Measurements from ENCODE around the gene STATH.

DNA sequence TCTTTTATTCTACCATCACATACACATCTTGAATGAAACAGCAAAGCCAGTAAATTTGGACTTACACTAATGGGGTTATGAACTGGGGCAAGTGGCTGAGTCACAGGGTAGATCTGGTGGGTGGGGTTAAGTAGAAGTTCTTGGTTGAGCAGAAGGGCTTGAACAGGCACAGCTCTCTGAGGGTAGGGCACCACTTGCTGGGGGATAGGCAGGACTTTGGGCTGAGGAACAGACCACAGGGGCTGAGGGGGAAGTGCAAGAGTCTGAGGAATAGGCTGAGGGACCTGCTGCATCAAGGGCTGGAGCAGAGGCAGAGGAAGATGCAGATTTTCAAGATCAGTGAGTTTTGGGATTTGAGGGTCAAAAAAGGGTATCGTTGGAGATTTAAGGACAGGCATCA is 38.6 kb upstream of the STATH start:
- TF ChIP-seq, protein P1, sequence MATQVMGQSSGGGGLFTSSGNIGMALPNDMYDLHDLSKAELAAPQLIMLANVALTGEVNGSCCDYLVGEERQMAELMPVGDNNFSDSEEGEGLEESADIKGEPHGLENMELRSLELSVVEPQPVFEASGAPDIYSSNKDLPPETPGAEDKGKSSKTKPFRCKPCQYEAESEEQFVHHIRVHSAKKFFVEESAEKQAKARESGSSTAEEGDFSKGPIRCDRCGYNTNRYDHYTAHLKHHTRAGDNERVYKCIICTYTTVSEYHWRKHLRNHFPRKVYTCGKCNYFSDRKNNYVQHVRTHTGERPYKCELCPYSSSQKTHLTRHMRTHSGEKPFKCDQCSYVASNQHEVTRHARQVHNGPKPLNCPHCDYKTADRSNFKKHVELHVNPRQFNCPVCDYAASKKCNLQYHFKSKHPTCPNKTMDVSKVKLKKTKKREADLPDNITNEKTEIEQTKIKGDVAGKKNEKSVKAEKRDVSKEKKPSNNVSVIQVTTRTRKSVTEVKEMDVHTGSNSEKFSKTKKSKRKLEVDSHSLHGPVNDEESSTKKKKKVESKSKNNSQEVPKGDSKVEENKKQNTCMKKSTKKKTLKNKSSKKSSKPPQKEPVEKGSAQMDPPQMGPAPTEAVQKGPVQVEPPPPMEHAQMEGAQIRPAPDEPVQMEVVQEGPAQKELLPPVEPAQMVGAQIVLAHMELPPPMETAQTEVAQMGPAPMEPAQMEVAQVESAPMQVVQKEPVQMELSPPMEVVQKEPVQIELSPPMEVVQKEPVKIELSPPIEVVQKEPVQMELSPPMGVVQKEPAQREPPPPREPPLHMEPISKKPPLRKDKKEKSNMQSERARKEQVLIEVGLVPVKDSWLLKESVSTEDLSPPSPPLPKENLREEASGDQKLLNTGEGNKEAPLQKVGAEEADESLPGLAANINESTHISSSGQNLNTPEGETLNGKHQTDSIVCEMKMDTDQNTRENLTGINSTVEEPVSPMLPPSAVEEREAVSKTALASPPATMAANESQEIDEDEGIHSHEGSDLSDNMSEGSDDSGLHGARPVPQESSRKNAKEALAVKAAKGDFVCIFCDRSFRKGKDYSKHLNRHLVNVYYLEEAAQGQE (IDR thresholded peaks at IDR 0.05; ENCODE audit: unreplicated experiment): no peak
- TF ChIP-seq EZH2phosphoT487 (IDR thresholded peaks at IDR 0.05; ENCODE audit: unreplicated experiment): no peak
- TF ChIP-seq EZH2 (IDR thresholded peaks at IDR 0.05; ENCODE audit: low read depth, unreplicated experiment): no peak
- TF ChIP-seq, protein P2, sequence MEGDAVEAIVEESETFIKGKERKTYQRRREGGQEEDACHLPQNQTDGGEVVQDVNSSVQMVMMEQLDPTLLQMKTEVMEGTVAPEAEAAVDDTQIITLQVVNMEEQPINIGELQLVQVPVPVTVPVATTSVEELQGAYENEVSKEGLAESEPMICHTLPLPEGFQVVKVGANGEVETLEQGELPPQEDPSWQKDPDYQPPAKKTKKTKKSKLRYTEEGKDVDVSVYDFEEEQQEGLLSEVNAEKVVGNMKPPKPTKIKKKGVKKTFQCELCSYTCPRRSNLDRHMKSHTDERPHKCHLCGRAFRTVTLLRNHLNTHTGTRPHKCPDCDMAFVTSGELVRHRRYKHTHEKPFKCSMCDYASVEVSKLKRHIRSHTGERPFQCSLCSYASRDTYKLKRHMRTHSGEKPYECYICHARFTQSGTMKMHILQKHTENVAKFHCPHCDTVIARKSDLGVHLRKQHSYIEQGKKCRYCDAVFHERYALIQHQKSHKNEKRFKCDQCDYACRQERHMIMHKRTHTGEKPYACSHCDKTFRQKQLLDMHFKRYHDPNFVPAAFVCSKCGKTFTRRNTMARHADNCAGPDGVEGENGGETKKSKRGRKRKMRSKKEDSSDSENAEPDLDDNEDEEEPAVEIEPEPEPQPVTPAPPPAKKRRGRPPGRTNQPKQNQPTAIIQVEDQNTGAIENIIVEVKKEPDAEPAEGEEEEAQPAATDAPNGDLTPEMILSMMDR (conservative IDR thresholded peaks at IDR 0.05; ENCODE audit: low read depth in 2 of 2): no peak
- no peak for TF ChIP-seq POLR2AphosphoS5 (IDR thresholded peaks at IDR 0.05; ENCODE audit: low read depth)
- TF ChIP-seq, protein P3, sequence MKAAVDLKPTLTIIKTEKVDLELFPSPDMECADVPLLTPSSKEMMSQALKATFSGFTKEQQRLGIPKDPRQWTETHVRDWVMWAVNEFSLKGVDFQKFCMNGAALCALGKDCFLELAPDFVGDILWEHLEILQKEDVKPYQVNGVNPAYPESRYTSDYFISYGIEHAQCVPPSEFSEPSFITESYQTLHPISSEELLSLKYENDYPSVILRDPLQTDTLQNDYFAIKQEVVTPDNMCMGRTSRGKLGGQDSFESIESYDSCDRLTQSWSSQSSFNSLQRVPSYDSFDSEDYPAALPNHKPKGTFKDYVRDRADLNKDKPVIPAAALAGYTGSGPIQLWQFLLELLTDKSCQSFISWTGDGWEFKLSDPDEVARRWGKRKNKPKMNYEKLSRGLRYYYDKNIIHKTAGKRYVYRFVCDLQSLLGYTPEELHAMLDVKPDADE (IDR thresholded peaks at IDR 0.05): no peak
- TF ChIP-seq CREB1 (CRISPR knock-in tag; IDR thresholded peaks at IDR 0.05; ENCODE audit: low read depth): no peak
- no peak for TF ChIP-seq JUNB (IDR thresholded peaks at IDR 0.05; ENCODE audit: unreplicated experiment)
- TF ChIP-seq STAT1 (IDR thresholded peaks at IDR 0.05; ENCODE audit: unreplicated experiment): no peak
- TF ChIP-seq, protein P4, sequence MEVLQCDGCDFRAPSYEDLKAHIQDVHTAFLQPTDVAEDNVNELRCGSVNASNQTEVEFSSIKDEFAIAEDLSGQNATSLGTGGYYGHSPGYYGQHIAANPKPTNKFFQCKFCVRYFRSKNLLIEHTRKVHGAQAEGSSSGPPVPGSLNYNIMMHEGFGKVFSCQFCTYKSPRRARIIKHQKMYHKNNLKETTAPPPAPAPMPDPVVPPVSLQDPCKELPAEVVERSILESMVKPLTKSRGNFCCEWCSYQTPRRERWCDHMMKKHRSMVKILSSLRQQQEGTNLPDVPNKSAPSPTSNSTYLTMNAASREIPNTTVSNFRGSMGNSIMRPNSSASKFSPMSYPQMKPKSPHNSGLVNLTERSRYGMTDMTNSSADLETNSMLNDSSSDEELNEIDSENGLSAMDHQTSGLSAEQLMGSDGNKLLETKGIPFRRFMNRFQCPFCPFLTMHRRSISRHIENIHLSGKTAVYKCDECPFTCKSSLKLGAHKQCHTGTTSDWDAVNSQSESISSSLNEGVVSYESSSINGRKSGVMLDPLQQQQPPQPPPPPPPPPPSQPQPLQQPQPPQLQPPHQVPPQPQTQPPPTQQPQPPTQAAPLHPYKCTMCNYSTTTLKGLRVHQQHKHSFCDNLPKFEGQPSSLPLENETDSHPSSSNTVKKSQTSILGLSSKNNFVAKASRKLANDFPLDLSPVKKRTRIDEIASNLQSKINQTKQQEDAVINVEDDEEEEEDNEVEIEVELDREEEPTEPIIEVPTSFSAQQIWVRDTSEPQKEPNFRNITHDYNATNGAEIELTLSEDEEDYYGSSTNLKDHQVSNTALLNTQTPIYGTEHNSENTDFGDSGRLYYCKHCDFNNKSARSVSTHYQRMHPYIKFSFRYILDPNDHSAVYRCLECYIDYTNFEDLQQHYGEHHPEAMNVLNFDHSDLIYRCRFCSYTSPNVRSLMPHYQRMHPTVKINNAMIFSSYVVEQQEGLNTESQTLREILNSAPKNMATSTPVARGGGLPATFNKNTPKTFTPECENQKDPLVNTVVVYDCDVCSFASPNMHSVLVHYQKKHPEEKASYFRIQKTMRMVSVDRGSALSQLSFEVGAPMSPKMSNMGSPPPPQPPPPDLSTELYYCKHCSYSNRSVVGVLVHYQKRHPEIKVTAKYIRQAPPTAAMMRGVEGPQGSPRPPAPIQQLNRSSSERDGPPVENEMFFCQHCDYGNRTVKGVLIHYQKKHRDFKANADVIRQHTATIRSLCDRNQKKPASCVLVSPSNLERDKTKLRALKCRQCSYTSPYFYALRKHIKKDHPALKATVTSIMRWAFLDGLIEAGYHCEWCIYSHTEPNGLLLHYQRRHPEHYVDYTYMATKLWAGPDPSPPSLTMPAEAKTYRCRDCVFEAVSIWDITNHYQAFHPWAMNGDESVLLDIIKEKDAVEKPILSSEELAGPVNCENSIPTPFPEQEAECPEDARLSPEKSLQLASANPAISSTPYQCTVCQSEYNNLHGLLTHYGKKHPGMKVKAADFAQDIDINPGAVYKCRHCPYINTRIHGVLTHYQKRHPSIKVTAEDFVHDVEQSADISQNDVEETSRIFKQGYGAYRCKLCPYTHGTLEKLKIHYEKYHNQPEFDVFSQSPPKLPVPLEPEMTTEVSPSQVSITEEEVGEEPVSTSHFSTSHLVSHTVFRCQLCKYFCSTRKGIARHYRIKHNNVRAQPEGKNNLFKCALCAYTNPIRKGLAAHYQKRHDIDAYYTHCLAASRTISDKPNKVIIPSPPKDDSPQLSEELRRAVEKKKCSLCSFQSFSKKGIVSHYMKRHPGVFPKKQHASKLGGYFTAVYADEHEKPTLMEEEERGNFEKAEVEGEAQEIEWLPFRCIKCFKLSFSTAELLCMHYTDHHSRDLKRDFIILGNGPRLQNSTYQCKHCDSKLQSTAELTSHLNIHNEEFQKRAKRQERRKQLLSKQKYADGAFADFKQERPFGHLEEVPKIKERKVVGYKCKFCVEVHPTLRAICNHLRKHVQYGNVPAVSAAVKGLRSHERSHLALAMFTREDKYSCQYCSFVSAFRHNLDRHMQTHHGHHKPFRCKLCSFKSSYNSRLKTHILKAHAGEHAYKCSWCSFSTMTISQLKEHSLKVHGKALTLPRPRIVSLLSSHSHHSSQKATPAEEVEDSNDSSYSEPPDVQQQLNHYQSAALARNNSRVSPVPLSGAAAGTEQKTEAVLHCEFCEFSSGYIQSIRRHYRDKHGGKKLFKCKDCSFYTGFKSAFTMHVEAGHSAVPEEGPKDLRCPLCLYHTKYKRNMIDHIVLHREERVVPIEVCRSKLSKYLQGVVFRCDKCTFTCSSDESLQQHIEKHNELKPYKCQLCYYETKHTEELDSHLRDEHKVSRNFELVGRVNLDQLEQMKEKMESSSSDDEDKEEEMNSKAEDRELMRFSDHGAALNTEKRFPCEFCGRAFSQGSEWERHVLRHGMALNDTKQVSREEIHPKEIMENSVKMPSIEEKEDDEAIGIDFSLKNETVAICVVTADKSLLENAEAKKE (CRISPR knock-in tag; IDR thresholded peaks at IDR 0.05): no peak
- TF ChIP-seq ZNF114 (CRISPR knock-in tag; IDR thresholded peaks at IDR 0.05): no peak

Data from GM23338 (cell line).